Testis (tissue), 2 donors: Measurements from ENCODE around the gene GRHPR.

Experiments
- POLR2A ChIP-seq: fragments of 450-650 bp; IDR thresholded peaks from one replicate; pipeline ENCODE4 v1.6.1; 2017; ENCODE audit warnings: antibody characterized with exemption, mild to moderate bottlenecking, moderate library complexity
- TF ChIP-seq, protein P1 (sequence below), 3 experiments: fragments of 450-650 bp in 2 of 3; fragments of 200-600 bp in 1 of 3; sonication (generic) in 1 of 3; IDR thresholded peaks; one replicate each; pipeline ENCODE4 v1.5.1; 2016 to 2019; ENCODE audit warnings: antibody characterized with exemption in 3 of 3, mild to moderate bottlenecking in 2 of 3, moderate library complexity in 1 of 3

DNA sequence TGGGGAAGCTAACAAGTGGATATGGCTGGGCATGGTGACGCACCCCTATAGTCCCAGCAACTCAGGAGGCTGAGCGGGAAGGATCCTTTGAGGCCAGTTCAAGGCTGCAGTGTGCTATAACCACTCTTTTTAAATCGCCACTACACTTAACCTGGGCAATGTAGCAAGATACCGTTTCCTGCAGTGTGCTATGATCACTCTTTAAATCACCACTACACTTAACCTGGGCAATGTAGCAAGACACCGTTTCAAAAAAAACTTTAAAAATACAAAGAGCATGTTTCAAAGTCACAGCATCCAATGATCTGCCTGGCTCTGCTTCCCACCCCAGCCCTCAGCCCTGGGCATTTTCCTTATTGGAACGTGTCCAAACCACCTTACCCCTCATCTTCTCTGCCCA is 14.5 kb downstream of the GRHPR start:
- TF ChIP-seq POLR2A = no peak
- TF ChIP-seq, protein P1, sequence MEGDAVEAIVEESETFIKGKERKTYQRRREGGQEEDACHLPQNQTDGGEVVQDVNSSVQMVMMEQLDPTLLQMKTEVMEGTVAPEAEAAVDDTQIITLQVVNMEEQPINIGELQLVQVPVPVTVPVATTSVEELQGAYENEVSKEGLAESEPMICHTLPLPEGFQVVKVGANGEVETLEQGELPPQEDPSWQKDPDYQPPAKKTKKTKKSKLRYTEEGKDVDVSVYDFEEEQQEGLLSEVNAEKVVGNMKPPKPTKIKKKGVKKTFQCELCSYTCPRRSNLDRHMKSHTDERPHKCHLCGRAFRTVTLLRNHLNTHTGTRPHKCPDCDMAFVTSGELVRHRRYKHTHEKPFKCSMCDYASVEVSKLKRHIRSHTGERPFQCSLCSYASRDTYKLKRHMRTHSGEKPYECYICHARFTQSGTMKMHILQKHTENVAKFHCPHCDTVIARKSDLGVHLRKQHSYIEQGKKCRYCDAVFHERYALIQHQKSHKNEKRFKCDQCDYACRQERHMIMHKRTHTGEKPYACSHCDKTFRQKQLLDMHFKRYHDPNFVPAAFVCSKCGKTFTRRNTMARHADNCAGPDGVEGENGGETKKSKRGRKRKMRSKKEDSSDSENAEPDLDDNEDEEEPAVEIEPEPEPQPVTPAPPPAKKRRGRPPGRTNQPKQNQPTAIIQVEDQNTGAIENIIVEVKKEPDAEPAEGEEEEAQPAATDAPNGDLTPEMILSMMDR (IDR thresholded peaks at IDR 0.05) = no peak
